ENCODE data around the gene CIT. TPM values are rescaled to one million over a fixed set of nuclear protein-coding genes. Genes with fewer than 3 reads are reported as not detected.

CIT gene
- total and polyA plus RNA-seq, 9 of the 15 experiments (the other 6 are each of a cell fraction or from before 2014, with no cell fraction given): 1.1 to 46.7 (median 21.3) TPM

GRCh38 chr12:119652665-119653064 lies 224.5 kb downstream of the CIT start (continued):
- TF ChIP-seq ZNF318 (IDR thresholded peaks at IDR 0.05; ENCODE audit: borderline replicate concordance in 1 of 2, low read depth in 1 of 2): no peak
- TF ChIP-seq ZNF444 (CRISPR knock-in tag; IDR thresholded peaks at IDR 0.05): no peak
- TF ChIP-seq ZNF511 (CRISPR knock-in tag; IDR thresholded peaks at IDR 0.05): no peak
- TF ChIP-seq MTA2 (IDR thresholded peaks at IDR 0.05; ENCODE audit: low read depth): no peak
- TF ChIP-seq SP2 (IDR thresholded peaks at IDR 0.05; ENCODE audit: extremely low read depth, low read depth, low read length, poor library complexity, severe bottlenecking): no peak
- TF ChIP-seq C11orf30 (IDR thresholded peaks at IDR 0.05; ENCODE audit: low read depth): no peak
- TF ChIP-seq STAT5A (IDR thresholded peaks at IDR 0.05; ENCODE audit: borderline replicate concordance, low read length): no peak
- no peak for TF ChIP-seq ZNF592 (IDR thresholded peaks at IDR 0.05)
- TF ChIP-seq CUX1 (CRISPR knock-in tag; IDR thresholded peaks at IDR 0.05): no peak

Data from K562 (cell line).